ENCODE measurements around the gene HIC2. TPM values are rescaled to one million over a fixed set of nuclear protein-coding genes. Genes with fewer than 3 reads are reported as not detected.
"Not testable (repeated sequence)": the region's sequence is repeated elsewhere in the genome, so short reads cannot be mapped to it uniquely, and the experiment has no call there.

The HIC2 gene
- total and polyA plus RNA-seq, 2 of the 13 experiments (the other 11 are each of a cell fraction or from before 2014, with no cell fraction given) = 5.0 to 13.7 TPM

DNA sequence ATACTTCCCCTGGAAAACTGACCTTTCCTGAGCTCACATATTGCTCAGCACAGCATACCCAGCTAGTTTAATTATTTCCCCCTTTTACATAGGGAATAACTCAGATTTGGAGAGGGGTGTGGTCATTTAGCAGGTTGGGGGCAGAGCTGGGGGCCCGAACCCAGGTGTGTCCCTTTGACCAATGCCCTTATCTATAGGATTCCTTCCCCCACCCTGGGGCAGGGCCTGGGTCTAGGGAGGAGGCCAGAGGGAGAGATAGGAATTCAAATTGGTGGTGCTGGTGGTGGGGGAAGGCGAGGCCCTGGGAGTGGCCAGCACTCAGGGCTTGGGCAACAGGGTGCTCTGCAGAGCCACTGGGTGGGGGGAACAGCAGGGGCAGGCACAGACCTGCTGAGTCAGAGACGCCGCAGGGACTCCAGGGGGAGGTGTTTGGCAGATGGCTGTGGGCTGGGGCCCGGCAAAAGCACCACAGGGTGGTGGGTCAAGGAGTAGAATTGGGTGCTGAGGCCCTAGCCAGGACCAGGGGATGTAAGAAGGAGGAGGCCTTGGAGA is 14.3 kb upstream of the HIC2 start:
- H3K36me3 ChIP-seq (replicated peaks in 1 of 2; ENCODE audit: control insufficient read depth in 1 of 2, insufficient read depth in 2 of 2, low read length in 2 of 2); H3K27ac ChIP-seq (ENCODE audit: extremely low read length, insufficient read depth, low read length); CTCF ChIA-PET (ENCODE audit: low intra/inter-chr PET ratio, low total read pairs); H4K20me1 ChIP-seq (ENCODE audit: insufficient read depth, low read length); DNase-seq (ENCODE audit: low spot score); H3K4me1 ChIP-seq (ENCODE audit: insufficient read depth, low read length); POLR2A ChIA-PET; H3K9ac ChIP-seq (ENCODE audit: insufficient read depth, low read depth, low read length); H3K79me2 ChIP-seq (ENCODE audit: insufficient read depth, low read length); intact Hi-C loops (cut with micrococcal nuclease; ENCODE audit: unreplicated experiment); H3K27me3 ChIP-seq (ENCODE audit: control insufficient read depth in 1 of 2, insufficient read depth in 2 of 2, low read length in 2 of 2); FAIRE-seq; BruUV-seq (replicated peaks); H2AFZ ChIP-seq (ENCODE audit: low read length); H3K9me3 ChIP-seq (ENCODE audit: low read length); in situ Hi-C loops (cut with HindIII; ENCODE audit: extremely low pct_ligation_motif_present, low pct_unique_long_range_greater_than_20kb): not testable (repeated sequence)
- 0% methylated on average over 1 of the region's 5 CpGs for WGBS (ENCODE audit: low lambda C conversion rate)
- TF ChIP-seq, protein P1, sequence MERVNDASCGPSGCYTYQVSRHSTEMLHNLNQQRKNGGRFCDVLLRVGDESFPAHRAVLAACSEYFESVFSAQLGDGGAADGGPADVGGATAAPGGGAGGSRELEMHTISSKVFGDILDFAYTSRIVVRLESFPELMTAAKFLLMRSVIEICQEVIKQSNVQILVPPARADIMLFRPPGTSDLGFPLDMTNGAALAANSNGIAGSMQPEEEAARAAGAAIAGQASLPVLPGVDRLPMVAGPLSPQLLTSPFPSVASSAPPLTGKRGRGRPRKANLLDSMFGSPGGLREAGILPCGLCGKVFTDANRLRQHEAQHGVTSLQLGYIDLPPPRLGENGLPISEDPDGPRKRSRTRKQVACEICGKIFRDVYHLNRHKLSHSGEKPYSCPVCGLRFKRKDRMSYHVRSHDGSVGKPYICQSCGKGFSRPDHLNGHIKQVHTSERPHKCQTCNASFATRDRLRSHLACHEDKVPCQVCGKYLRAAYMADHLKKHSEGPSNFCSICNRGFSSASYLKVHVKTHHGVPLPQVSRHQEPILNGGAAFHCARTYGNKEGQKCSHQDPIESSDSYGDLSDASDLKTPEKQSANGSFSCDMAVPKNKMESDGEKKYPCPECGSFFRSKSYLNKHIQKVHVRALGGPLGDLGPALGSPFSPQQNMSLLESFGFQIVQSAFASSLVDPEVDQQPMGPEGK (CRISPR knock-in tag; IDR thresholded peaks at IDR 0.05) = peak; percentile 22; the same call in 1 of the 2 replicates
- peak; percentile 60 for ATAC-seq
- Histone ChIP-seq H3K4me3 (replicated peaks in 1 of 3; ENCODE audit: insufficient read depth in 1 of 3, low read depth in 2 of 3, low read length in 3 of 3) (peak overlapping the region in 1 of 3 experiments; percentile 33; a peak in 2 of 6 replicates), H3K4me2 (ENCODE audit: low read depth, low read length) (peak overlapping the region; percentile 61)

DNA sequence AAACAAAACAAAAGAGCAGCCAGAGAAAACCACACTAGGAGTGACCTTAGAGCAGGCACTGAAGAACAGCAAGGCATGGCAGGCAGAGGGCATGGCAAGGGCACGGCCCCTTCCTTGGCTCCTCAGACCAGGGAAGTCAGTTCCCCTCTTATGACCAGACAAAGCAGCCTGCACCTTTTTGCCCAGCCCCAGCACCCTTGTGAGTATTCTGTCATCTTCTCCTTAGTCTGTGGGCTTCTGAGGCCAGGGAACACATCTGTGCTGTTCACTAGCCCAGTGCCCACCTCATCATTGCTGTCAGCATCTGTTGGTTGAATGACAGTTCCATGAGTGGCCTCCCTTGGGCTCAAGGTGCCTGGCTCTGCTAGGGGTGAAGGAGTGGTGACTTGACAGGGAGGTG is 10.0 kb upstream of the HIC2 start:
- H3K9ac ChIP-seq (ENCODE audit: insufficient read depth, low read depth, low read length); H4K20me1 ChIP-seq (ENCODE audit: insufficient read depth, low read length); CTCF ChIA-PET (ENCODE audit: low intra/inter-chr PET ratio, low total read pairs); BruUV-seq (replicated peaks); H3K4me3 ChIP-seq (replicated peaks in 1 of 3; ENCODE audit: insufficient read depth in 1 of 3, low read depth in 2 of 3, low read length in 3 of 3); H3K4me1 ChIP-seq (ENCODE audit: insufficient read depth, low read length); H2AFZ ChIP-seq (ENCODE audit: low read length); in situ Hi-C loops (cut with HindIII; ENCODE audit: extremely low pct_ligation_motif_present, low pct_unique_long_range_greater_than_20kb); H3K27me3 ChIP-seq (ENCODE audit: control insufficient read depth in 1 of 2, insufficient read depth in 2 of 2, low read length in 2 of 2); H3K36me3 ChIP-seq (replicated peaks in 1 of 2; ENCODE audit: control insufficient read depth in 1 of 2, insufficient read depth in 2 of 2, low read length in 2 of 2); H3K9me3 ChIP-seq (ENCODE audit: low read length); FAIRE-seq; POLR2A ChIA-PET; intact Hi-C loops (cut with micrococcal nuclease; ENCODE audit: unreplicated experiment); H3K4me2 ChIP-seq (ENCODE audit: low read depth, low read length); H3K79me2 ChIP-seq (ENCODE audit: insufficient read depth, low read length); DNase-seq (ENCODE audit: low spot score): not testable (repeated sequence)
- H3K27ac ChIP-seq (ENCODE audit: extremely low read length, insufficient read depth, low read length) = peak overlapping the region; percentile 35
- peak; percentile 24; the same call in 2 of the 3 replicates for ATAC-seq
- WGBS (ENCODE audit: low lambda C conversion rate) = 62% methylated on average over 1 of the region's 1 CpG

DNA sequence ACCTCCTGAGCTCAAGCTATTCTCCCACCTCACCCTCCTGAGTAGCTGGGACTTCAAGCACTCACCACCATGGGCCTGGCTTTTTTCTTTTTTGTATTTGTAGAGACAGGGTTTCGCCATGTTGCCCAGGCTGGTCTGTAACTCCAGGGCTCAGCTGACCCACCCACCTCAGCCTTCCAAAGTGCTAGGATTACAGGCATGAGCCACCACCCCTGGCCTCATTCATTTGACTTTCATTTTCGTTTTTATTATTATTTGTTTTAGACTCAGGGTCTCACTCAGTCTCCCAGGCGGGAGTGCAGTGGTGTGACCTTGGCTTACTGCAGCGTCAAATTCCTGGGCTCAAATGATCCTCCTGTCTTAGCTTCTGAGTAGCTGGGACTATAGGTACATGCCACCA is 9.4 kb upstream of the HIC2 start:
- H3K4me2 ChIP-seq (ENCODE audit: low read depth, low read length); intact Hi-C loops (cut with micrococcal nuclease; ENCODE audit: unreplicated experiment); BruUV-seq (replicated peaks); CTCF ChIA-PET (ENCODE audit: low intra/inter-chr PET ratio, low total read pairs); FAIRE-seq; H3K36me3 ChIP-seq (replicated peaks in 1 of 2; ENCODE audit: control insufficient read depth in 1 of 2, insufficient read depth in 2 of 2, low read length in 2 of 2); H3K4me3 ChIP-seq (replicated peaks in 1 of 3; ENCODE audit: insufficient read depth in 1 of 3, low read depth in 2 of 3, low read length in 3 of 3); H3K4me1 ChIP-seq (ENCODE audit: insufficient read depth, low read length); H2AFZ ChIP-seq (ENCODE audit: low read length); POLR2A ChIA-PET; H3K9ac ChIP-seq (ENCODE audit: insufficient read depth, low read depth, low read length); H3K27me3 ChIP-seq (ENCODE audit: control insufficient read depth in 1 of 2, insufficient read depth in 2 of 2, low read length in 2 of 2); H4K20me1 ChIP-seq (ENCODE audit: insufficient read depth, low read length); DNase-seq (ENCODE audit: low spot score); in situ Hi-C loops (cut with HindIII; ENCODE audit: extremely low pct_ligation_motif_present, low pct_unique_long_range_greater_than_20kb); H3K9me3 ChIP-seq (ENCODE audit: low read length); H3K27ac ChIP-seq (ENCODE audit: extremely low read length, insufficient read depth, low read length); H3K79me2 ChIP-seq (ENCODE audit: insufficient read depth, low read length): not testable (repeated sequence)
- peak; percentile 79 for ATAC-seq
- 0% methylated on average over 2 of the region's 4 CpGs for WGBS (ENCODE audit: low lambda C conversion rate)

All from HepG2 (cell line).